GM21723 (cell line): ENCODE data around the gene LRRC1.
A peak's percentile ranks its signal among the peaks of the same experiment; 100 is the strongest.
"Not testable (repeated sequence)": the region's sequence is repeated elsewhere in the genome, so short reads cannot be mapped to it uniquely, and the experiment has no call there.

Experiments used
- ATAC-seq: cut with Tn5 transposase; IDR thresholded peaks from one replicate; pipeline ENCODE4 v1.9.1; 2021; ENCODE audit warnings: mild to moderate bottlenecking, moderate library complexity; ENCODE audit not compliant: unreplicated experiment

Gene LRRC1

DNA sequence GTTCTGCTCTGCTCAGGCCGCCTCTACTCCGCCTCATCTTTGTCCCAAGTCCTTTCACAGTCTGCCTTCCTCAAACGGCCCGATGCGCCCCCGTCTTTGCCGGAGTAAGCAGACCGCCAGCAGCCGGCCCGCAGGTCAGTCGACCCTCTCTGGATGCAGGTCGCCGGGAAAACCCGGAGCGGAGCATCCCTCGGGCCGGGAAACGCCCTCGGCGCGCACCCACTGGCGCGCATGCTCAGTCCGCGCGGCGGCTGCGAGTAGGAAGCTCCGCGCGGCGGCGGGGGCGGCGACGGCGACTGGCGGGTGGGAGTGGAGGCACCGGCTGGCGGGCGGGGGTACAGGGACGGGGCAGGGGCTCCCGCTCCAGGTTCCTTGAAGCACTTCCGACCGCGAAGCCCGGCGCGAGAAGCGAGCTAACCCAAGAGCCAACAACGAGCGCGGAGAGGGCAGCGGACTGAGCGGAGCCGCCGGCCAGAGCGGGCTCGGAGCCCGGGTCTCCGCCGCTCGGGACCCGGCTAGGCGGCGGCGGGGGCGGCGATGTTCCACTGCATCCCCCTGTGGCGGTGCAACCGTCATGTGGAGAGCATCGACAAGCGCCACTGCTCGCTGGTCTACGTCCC is at the start of gene LRRC1:
Gene LRRC1, plus strand, starts transcription at position 286 of the 620 bp plus-strand sequence. Its CDS starts 252 bp downstream, at position 538.
- peak; percentile 76 for ATAC-seq

DNA sequence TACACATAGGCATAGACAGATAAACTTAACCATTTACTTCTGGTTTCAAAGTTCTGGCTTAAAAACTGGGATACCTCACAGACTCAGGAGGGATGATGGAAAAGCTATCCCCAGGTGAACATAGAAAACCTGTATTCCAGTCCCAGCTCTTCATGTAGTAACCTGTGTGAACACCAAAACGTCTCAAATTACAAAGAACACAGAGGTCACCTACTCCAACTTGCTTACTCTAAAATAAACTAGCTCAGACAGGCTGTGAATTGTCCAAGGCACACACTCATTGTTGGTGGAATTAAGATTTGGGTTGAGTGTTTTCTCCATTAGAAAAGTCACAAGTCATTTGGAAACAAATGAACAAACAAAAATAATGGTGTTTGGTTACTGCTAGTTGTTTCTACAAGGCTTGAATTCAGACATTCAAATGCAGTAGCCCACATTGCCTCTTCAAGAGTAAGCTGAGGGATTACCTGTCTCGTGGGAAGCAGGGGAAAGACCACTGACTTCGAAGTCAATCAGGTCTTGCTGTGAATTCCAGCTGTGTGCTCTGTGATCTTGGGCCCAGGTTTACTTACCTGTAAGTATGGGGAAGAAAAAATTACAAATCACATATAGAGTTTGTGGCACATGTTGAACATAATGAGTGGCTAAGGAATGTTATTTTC is 48.2 kb upstream of the LRRC1 start:
- ATAC-seq = no peak

DNA sequence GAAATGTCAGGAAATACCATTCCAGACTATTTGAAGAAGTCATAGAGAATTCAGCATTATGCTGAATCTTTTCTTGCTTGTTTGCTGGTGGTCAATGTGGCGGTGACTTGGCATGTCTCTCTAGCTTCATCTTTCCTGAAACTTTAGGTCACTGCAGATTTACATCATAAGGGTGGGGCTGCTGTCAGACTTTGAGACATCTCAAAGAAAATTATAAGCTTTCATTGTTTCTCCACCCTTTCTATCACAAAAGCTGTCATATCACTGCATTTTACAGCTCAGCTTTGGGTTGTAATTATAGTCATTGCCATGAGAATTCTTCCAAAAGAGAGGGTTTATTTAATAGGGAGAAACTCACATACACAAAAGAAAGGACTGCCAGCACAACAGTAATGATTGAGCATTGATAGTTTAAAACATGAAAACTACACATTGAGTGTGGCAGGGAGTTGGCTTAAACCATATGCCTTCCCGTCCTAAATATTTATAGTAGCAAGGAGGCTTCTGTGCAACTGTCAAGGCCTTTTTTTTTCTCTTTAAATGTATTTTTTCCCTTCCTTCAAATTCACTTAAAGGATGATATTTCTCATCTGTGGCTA is 44.7 kb upstream of the LRRC1 start:
- no peak for ATAC-seq

DNA sequence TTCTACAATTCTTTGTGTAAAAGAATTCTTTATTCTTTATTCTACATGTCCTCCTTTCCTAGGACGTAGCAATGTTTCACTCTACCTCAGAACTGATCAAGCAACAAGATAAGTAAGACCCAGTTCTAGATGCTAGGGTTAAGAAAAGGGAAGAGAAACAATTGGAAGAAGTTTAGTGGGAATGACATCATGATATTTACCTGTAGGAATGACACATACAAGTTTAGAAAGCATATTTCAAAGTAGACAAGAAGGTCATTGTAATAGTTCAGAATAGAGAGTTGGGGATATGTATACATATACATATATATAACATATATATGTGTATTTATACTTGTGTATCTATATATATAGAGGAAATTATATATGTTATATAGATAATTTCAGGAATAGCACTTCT is 43.4 kb upstream of the LRRC1 start:
- ATAC-seq = no peak

DNA sequence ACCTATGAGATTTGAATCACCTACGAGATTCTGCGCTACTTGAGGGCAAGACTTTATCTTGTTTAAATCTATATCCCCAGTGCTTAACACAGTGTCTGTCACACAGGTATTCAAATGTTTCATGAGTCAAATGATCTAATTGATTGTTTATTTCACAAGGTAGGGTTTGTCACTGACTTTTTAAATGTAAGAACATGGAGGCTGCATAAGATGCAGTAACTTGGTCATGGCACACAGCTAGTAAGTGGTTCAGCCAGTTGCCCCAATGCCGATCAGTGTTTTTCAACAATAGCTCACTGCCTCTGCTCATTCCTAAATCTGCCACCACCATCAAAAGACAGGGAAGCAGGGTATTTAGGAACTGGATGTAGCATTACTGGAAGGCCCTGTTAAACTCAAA is 42.4 kb upstream of the LRRC1 start:
- no peak for ATAC-seq

DNA sequence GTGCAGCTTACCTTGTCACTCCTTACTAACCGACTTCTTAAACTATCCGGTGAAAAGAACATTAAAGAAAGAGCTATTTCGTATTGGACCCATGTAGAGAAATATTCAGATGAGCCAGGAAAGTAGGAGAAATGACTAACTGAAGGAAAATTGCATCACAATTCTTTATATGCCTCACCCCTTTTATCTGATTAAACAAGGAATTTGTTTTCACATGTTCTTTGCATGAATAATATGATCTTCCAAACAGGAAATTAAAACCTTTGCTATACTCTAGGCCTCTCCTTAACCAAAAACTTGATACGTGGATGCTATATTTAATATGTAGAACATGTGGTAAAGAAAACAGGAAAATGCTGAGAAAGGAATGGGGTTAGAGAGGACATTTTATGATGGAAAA is 41.9 kb upstream of the LRRC1 start:
- ATAC-seq = no peak

DNA sequence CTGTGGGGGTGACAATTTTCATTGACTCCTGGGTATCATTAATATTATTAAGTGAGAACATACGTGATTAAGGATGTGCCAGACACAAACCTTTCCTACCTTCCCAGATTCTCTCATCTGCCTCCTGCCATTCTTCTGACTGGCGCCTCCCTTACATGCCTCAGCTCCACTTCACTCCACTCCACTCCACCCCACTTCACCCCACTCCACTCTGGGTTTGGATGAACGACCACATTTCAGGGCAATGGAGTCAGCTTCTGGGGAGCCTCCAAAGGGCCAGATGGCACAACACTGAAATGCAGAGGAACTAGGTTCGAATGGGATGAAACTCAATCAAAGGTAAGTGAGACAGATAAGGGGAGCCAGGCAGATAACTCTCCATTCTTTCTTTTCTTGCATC is 40.5 kb upstream of the LRRC1 start:
- ATAC-seq = no peak

DNA sequence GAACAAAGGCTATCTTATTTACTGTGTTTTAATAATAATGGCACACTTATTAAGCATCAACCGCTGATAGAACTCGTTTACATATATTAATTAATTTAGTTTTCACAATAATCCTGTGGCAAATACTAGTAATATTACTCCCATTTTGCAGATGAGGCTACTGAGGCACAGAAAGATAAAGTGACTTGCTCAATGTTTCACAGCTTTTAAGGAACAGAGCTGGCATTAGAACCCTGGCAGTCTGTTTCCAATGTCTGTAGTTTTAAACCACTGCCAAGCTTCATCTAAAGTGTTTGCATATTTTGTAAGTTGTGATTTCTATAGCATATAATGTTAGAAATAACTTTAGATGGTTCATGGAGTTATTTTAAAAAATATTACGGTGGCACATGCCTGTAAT is 38.4 kb upstream of the LRRC1 start:
- ATAC-seq = no peak

DNA sequence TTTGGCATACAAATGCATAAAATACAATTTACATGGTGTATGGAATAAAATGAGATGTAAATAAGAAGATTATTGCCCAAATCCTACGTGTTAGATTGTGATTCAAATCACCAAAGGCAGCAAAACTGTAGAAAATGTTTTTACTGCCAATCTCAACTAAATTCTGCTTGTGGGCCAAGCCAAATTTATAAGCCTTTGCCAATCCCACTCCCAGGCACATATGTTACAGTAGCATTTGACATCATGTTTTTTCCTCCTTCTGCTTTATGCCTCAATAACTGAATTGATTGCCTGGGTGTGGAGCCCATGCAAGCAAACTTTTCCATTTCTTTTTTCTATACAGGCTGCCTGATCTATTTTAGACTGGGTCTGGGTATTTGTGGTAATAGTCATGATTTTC is 36.3 kb upstream of the LRRC1 start:
- no peak for ATAC-seq

DNA sequence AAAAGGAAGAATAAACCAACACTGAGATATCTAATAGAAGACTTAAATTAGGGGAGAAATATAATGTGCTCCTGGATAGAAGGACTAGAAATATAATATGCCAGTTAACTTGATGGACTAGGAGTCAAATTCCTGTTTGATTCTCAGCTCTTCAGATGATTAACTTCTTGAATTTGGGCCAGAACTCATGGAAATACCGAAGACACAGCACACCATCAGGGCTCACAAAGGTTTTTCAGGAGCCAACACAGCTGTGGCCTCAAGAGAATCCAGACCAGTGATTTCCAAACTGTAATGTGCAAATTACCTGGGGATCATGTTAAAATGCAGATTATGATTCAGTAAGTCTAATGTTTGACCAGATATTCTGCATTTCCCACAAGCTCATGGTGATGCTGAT is 33.8 kb upstream of the LRRC1 start:
- ATAC-seq = no peak

DNA sequence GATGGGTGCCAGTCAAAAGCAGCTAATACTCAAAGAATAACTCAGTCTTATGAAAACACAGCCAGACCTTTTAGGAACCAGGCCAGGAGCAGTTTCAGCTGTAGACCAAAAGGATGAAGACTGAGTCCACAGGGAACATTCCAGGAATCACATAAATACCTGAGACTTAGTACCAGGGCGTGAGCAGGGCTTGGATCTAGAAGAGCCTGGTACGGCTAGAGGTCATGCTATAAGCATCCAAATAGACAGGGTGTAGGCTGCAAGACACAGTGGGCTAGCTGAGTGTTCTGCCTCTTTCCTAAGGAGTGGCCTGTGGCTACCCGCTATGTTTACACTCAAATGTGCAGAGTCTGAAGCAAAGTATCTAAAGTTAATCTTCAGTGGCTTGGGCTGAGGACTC is 29.5 kb upstream of the LRRC1 start:
- ATAC-seq = no peak

DNA sequence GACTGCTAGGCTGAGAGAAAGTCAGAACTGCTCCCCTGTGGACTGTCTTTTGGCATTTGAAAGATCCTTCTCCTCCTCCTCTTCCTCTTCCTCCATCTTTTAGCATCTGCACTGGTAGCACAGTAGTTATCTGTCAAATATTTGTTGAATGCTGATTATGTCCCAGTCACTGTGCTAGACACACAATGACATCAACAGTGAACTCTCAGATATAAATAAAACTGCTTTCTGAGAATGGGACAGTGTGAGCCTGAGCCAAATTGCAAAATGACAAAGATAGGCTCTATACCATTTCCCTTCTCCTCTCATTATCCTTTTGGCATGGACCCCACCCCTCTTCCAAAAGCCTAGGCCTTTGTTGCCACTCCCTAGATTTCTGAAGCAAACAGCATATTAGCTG is 27.9 kb upstream of the LRRC1 start:
- ATAC-seq = no peak

DNA sequence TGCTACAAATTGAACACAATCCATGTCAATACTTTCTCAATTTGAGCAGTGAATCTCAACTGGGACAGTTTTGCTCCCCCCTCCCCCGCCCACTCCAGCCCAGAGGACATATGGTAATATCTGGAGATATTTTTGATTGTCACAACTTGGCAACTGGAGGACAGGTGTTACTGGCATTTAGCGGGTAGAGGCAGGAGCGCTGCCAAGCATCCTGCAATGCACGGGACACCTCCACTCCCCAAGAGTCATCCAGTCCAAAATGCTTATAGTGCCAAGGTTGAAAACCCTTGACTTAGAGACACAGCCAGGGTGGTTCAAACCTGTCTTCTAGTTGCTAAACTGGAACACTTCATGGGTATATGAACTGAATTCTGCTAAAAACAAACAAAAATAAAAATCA is 26.9 kb upstream of the LRRC1 start:
- ATAC-seq = no peak

DNA sequence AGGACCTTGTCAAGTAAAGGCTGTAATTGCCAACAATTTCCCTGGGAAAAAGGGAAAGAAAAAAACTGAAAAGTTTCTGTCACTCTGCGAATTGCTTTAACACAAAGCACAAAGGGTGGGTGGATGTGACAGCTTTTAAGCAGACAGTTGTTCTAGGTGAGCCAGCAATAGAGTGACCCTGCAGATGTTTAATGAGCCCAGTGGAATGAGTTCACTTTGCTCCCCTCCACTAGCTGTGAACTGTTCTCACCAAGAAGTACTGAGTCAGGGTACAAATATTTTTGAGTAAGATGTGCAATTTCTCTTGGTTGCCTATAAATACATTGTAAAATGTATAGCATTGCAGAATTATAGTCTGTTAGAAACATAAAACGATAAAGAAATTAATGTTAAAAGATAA is 26.2 kb upstream of the LRRC1 start:
- ATAC-seq = no peak

DNA sequence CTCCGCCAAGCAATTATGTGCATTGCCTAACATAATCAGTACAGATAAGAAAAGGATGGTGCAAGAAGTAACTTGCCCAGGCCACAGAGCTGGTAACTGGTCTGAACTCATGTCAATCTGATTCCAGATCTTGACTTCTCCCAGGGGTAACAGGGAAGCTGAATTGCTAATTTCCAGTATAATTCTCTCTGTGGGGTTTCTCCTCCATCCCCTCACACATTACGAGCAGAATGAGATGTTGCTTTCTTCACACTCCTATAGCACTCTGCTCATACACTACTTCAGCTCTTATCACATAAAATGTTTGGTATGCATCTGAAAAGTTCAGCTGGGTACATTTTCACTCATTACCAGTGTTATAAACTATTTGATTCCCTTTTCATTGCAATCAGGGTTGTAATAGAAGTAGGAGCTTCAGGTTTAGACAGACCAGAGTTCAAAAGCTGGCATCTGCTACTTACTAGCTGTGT is 24.0 kb upstream of the LRRC1 start:
- ATAC-seq = no peak

DNA sequence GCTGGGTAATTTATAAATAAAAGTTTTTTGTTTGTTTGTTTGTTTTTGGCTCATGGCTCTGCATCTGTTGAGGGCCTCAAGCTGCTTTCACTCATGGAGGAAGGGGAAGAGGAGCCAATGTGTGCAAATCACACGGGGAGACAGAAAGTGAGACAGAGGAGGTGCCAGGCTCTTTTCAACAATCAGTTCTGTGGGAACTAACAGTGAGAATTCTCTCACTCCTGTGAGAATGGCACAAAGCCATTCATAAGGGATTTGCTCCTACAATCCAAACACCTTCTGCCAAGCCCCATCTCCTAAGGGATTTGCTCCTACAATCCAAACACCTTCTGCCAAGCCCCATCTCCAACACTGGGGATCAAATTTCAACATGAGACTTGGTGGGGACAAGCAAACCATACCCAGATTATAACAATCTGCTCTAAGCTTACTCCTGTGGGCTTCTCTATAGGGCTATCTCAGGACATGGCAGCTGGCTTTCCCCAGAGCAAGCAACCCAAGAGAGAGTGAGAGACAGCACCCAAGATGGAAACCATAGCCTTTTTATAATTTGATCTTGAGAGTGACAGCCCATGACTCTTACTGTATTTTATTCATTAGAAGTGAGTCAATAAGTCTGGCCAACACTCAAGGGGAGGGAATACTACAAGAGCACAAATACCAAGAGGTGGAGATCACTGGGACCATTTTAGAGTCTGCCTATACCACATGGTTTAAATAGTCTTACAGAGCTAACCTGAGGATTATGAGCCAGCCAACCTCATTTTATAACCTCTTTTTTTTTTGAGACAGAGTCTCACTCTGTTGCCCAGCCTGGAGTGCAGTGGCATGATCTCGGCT is 22.8 kb upstream of the LRRC1 start:
- no peak for ATAC-seq

DNA sequence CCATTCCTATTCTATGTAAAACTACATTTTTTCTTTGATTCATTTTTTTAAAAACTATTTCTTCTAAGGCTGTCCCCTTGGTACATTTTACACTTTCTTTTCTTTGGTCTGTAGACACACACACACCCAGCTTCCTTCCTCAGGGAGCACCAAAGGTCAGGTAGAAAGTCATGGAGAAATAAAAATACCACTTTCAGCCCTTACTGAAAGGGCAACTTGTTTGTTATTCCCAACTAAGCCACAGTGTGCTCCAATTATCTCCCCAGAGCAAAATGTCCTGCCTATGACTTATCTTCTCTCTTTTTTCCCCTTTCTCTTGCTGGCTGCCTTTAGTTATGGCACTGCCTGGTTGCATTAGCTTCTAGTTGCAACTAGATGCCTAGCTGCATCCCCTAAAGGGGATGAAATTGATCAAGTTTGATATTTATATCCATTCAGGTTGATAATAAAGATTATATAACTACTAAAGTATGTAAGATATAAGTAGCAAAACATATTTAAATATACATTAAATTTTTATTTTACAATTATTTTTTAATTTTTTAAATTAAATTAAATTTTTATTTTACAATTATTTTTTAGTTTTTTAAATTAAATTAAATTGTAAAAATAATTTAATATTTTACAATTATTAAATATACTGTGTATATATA is 21.6 kb upstream of the LRRC1 start:
- ATAC-seq = no peak

DNA sequence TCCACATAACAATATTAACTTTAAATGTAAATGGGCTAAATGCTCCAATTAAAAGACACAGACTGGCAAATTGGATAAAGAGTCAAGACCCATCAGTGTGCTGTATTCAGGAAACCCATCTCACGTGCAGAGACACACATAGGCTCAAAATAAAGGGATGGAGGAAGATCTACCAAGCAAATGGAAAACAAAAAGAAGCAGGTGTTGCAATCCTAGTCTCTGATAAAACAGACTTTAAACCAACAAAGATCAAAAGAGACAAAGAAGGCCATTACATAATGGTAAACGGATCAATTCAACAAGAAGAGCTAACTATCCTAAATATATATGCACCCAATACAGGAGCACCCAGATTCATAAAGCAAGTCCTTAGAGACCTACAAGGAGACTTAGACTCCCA is 18.7 kb upstream of the LRRC1 start:
- not testable (repeated sequence) for ATAC-seq

DNA sequence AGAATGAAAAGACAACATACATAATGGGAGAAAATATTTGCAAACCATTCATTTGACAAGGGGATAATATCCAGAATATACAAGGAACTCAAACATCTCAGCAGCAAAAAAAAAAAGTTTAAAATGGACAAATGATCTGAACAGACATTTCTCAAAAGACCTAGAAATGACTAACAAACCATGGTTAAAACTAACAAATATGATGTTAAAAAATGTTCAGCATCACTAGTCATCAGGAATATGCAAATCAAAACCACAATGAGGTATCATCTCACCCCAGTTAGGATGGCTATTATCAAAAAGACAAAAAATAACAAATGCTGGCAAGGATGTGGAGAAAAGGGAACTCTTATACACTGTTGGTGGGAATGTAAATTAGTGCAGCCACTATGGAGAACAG is 9.8 kb upstream of the LRRC1 start:
- ATAC-seq = not testable (repeated sequence)

DNA sequence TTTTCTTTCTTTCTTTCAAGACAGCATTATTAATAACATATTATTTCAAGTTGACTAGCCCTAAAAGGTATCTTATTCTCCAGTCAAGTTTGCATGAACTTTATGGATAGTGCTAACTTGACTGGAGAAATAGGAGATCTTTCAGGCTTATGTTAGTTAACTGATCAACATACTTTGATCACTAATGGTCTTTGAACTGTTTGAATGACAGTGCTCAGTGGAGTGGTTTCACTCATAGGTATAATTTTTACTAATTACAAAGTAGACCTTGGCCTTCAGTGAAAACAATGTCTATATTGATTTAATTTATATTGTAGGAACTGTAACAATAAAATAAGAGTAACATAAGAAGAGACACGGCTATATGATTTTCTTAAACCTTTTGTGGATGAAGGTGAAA is 8.0 kb upstream of the LRRC1 start:
- ATAC-seq = no peak

DNA sequence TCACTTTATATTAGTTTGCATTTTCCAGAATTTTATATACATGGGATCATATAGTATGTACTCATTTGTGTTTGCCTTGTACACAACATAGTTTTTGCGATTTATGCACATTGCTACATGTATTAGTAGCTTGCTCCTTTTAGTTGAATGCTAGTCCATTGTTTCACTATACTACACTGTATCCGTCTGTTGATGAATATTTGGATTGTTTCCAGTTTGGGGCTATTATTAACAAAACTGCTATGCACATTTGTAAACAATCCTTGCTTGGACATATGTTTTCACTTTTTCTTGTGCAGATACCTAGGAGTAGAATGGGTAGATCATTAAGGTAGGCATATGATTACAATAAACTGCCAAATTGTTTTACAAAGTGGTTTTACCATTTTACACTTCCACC is 3.9 kb upstream of the LRRC1 start:
- no peak for ATAC-seq
